Measurements from ENCODE around the gene APOO.

DNA sequence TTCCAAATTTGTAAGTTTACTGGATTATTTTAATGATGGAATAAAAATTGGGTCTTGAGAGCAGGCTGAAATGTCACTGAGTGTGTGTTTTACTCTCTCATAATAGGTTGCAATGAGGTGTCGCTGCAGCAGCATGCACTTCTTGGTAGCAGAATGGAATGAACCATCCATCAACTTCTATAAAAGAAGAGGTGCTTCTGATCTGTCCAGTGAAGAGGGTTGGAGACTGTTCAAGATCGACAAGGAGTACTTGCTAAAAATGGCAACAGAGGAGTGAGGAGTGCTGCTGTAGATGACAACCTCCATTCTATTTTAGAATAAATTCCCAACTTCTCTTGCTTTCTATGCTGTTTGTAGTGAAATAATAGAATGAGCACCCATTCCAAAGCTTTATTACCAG, 122.2 kb downstream of the APOO start:
- TF ChIP-seq EZH2phosphoT487 (conservative IDR thresholded peaks at IDR 0.05; ENCODE audit: low read length): no peak
- TF ChIP-seq, protein P1, sequence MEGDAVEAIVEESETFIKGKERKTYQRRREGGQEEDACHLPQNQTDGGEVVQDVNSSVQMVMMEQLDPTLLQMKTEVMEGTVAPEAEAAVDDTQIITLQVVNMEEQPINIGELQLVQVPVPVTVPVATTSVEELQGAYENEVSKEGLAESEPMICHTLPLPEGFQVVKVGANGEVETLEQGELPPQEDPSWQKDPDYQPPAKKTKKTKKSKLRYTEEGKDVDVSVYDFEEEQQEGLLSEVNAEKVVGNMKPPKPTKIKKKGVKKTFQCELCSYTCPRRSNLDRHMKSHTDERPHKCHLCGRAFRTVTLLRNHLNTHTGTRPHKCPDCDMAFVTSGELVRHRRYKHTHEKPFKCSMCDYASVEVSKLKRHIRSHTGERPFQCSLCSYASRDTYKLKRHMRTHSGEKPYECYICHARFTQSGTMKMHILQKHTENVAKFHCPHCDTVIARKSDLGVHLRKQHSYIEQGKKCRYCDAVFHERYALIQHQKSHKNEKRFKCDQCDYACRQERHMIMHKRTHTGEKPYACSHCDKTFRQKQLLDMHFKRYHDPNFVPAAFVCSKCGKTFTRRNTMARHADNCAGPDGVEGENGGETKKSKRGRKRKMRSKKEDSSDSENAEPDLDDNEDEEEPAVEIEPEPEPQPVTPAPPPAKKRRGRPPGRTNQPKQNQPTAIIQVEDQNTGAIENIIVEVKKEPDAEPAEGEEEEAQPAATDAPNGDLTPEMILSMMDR (IDR thresholded peaks at IDR 0.05; ENCODE audit: insufficient read depth, low read length, poor library complexity, severe bottlenecking): no peak

Data from SU-DHL-6 (cell line).